Glutamatergic neuron (in vitro differentiated cells): ENCODE measurements around the gene RIPOR3. TPM values are rescaled to one million over a fixed set of nuclear protein-coding genes. Genes with fewer than 3 reads are reported as not detected.

Source experiments
- DNase-seq: peaks from one replicate; pipeline ENCODE4 v3.0.0; 2022
- H3K27ac Mint-ChIP-seq: one replicate; pipeline ENCODE4 v1.8.0; 2020; ENCODE audit warnings: mild to moderate bottlenecking, mixed read lengths, inconsistent platforms; ENCODE audit not compliant: unreplicated experiment
- H3K27me3 Mint-ChIP-seq: one replicate; pipeline ENCODE4 v1.8.0; 2020; ENCODE audit warnings: mild to moderate bottlenecking, moderate library complexity, mixed read lengths, inconsistent platforms; ENCODE audit not compliant: unreplicated experiment
- H3K36me3 Mint-ChIP-seq: one replicate; pipeline ENCODE4 v1.8.0; 2020; ENCODE audit warnings: mild to moderate bottlenecking, mixed read lengths, inconsistent platforms; ENCODE audit not compliant: unreplicated experiment
- H3K4me1 Mint-ChIP-seq: one replicate; pipeline ENCODE4 v1.8.0; 2020; ENCODE audit warnings: mild to moderate bottlenecking, low read depth, mixed read lengths, inconsistent platforms; ENCODE audit not compliant: unreplicated experiment
- H3K4me3 Mint-ChIP-seq: one replicate; pipeline ENCODE4 v1.8.0; 2020; ENCODE audit warnings: mild to moderate bottlenecking, mixed read lengths, inconsistent platforms; ENCODE audit not compliant: unreplicated experiment
- H3K9me3 Mint-ChIP-seq: one replicate; pipeline ENCODE4 v1.8.0; 2020; ENCODE audit warnings: mild to moderate bottlenecking, moderate library complexity, mixed read lengths, inconsistent platforms; ENCODE audit not compliant: unreplicated experiment
- CTCF ChIP-seq: fragments of 200-600 bp; sonication (generic); IDR thresholded peaks from one replicate; pipeline ENCODE4 v1.5.0; 2021; ENCODE audit not compliant: partially characterized antibody, unreplicated experiment
- total RNA-seq: library from RNA; stranded (reverse); fragmentation: NEBNext Ultra II Directional; extraction: Animal tissue kit (Norgen Biotek cat#: 25700); gene quantifications from one replicate; pipeline ENCODE4 v1.2.1, GENCODE V29; 2021; ENCODE audit not compliant: unreplicated experiment

Gene RIPOR3
- total RNA-seq, 1 donor from 2014 or later = not detected

- H3K27ac Mint-ChIP-seq = no peak overlapping the region
- H3K4me1 Mint-ChIP-seq = no peaks in the 10 kb centered on the region
- no peak overlapping the region for H3K4me3 Mint-ChIP-seq
- H3K27me3 Mint-ChIP-seq = no peaks in the 10 kb centered on the region
- H3K36me3 Mint-ChIP-seq = no peaks in the 10 kb centered on the region
- DNase-seq = no peak
- no peak for TF ChIP-seq CTCF
- H3K9me3 Mint-ChIP-seq = no peaks in the 10 kb centered on the region
These were observed 129.8 kb downstream of the RIPOR3 start for GRCh38 chr20:50561379-50562078.

- Mint-ChIP-seq H3K27ac (no peak overlapping the region), H3K4me1 (no peaks in the 10 kb centered on the region), H3K9me3 (no peaks in the 10 kb centered on the region), H3K27me3 (no peaks in the 10 kb centered on the region), H3K36me3 (no peaks in the 10 kb centered on the region), H3K4me3 (no peak overlapping the region)
- TF ChIP-seq CTCF = no peak
- DNase-seq = no peak
These were observed 130.5 kb downstream of the RIPOR3 start for GRCh38 chr20:50560867-50561266.

GRCh38 chr20:50559856-50560638 lies 131.3 kb downstream of the RIPOR3 start:
- Mint-ChIP-seq H3K36me3 (no peaks in the 10 kb centered on the region), H3K27ac (no peak overlapping the region), H3K4me1 (no peaks in the 10 kb centered on the region), H3K4me3 (no peak overlapping the region), H3K27me3 (no peaks in the 10 kb centered on the region), H3K9me3 (no peaks in the 10 kb centered on the region)
- no peak for TF ChIP-seq CTCF
- no peak for DNase-seq

GRCh38 chr20:50559149-50559548 lies 132.2 kb downstream of the RIPOR3 start:
- no peak for DNase-seq
- Mint-ChIP-seq H3K27ac (no peak overlapping the region), H3K36me3 (no peaks in the 10 kb centered on the region), H3K4me3 (no peak overlapping the region), H3K27me3 (no peaks in the 10 kb centered on the region), H3K9me3 (no peaks in the 10 kb centered on the region), H3K4me1 (no peaks in the 10 kb centered on the region)
- no peak for TF ChIP-seq CTCF

GRCh38 chr20:50558483-50558925 lies 132.8 kb downstream of the RIPOR3 start:
- H3K36me3 Mint-ChIP-seq = no peaks in the 10 kb centered on the region
- H3K4me3 Mint-ChIP-seq = no peak overlapping the region
- H3K27ac Mint-ChIP-seq = no peak overlapping the region
- no peak for TF ChIP-seq CTCF
- DNase-seq = no peak
- H3K27me3 Mint-ChIP-seq = no peaks in the 10 kb centered on the region
- H3K4me1 Mint-ChIP-seq = no peaks in the 10 kb centered on the region
- no peaks in the 10 kb centered on the region for H3K9me3 Mint-ChIP-seq
